PC-3 (cell line): ENCODE measurements around the gene NHS. TPM values are rescaled to one million over a fixed set of nuclear protein-coding genes. Genes with fewer than 3 reads are reported as not detected.

Source experiments
- ATAC-seq: fragments of 200-7000 bp; cut with Tn5 transposase; 2 replicates; pipeline ENCODE4 v1.9.1; 2020; ENCODE audit warnings: mild to moderate bottlenecking, moderate library complexity
- BruUV-seq: library from RNA; stranded (reverse); fragments of 400-500 nt; replicated peaks from 2 replicates; lab custom pipeline; 2021; lab: Mats Ljungman, UMichigan
- CTCF ChIA-PET: fragments of 300-600 bp; sonication (Branson Sonifier 250); formaldehyde crosslinking; loops from one replicate; lab custom pipeline; 2022; ENCODE audit warnings: antibody characterized with exemption; lab: Charles Lee
- POLR2A ChIA-PET: fragments of 300-600 bp; sonication (Branson Sonifier 250); formaldehyde crosslinking; loops from one replicate; lab custom pipeline; 2022; ENCODE audit warnings: antibody characterized with exemption; ENCODE audit not compliant: unreplicated experiment; lab: Charles Lee
- DNase-seq: peaks from one replicate; pipeline ENCODE4 v3.0.0-alpha.2; 2015
- H2AFZ ChIP-seq: fragments of 300-600 bp; sonication (generic); 2 replicates; pipeline ENCODE4 v1.6.0; 2016; ENCODE audit warnings: antibody characterized with exemption, low read length
- H3F3A ChIP-seq: fragments of 300-600 bp; sonication (generic); one replicate; pipeline ENCODE4 v1.6.0; 2017; ENCODE audit warnings: antibody characterized with exemption, low read length, control low read depth, mild to moderate bottlenecking; ENCODE audit not compliant: unreplicated experiment
- H3K27ac ChIP-seq: fragments of 300-600 bp; sonication (generic); 2 replicates; pipeline ENCODE4 v1.5.1; 2016; ENCODE audit warnings: mild to moderate bottlenecking, low read length
- H3K27me3 ChIP-seq: fragments of 300-600 bp; sonication (generic); 2 replicates; pipeline ENCODE4 v1.6.1; 2016; ENCODE audit warnings: low read length, mixed read lengths
- H3K36me3 ChIP-seq: fragments of 300-600 bp; sonication (generic); 2 replicates; pipeline ENCODE4 v1.6.1; 2016; ENCODE audit warnings: low read depth, mixed run types, low read length, mixed read lengths
- H3K4me1 ChIP-seq: fragments of 300-600 bp; sonication (generic); 2 replicates; pipeline ENCODE4 v1.5.1; 2016; ENCODE audit warnings: low read length; ENCODE audit not compliant: insufficient read depth
- H3K4me2 ChIP-seq: fragments of 300-600 bp; sonication (generic); 2 replicates; pipeline ENCODE4 v1.6.0; 2016; ENCODE audit warnings: low read length
- H3K4me3 ChIP-seq: fragments of 300-600 bp; sonication (generic); 2 replicates; pipeline ENCODE4 v1.5.1; 2016; ENCODE audit warnings: mild to moderate bottlenecking, low read length, mixed read lengths
- H3K79me2 ChIP-seq: fragments of 300-600 bp; sonication (generic); 2 replicates; pipeline ENCODE4 v1.6.1; 2017; ENCODE audit warnings: low read length, mixed read lengths
- H3K9ac ChIP-seq: fragments of 300-600 bp; sonication (generic); 2 replicates; pipeline ENCODE4 v1.6.0; 2016; ENCODE audit warnings: mild to moderate bottlenecking, low read length
- H3K9me2 ChIP-seq: fragments of 300-600 bp; sonication (generic); replicated peaks from 2 replicates; pipeline ENCODE4 v1.6.1; 2016; ENCODE audit warnings: mixed run types, low read length, mixed read lengths
- H3K9me3 ChIP-seq: fragments of 300-600 bp; sonication (generic); 2 replicates; pipeline ENCODE4 v1.6.1; 2016; ENCODE audit warnings: low read length, mixed read lengths
- H4K20me1 ChIP-seq: fragments of 300-600 bp; sonication (generic); 2 replicates; pipeline ENCODE4 v1.6.1; 2016; ENCODE audit warnings: low read length, mixed read lengths
- CTCF ChIP-seq: fragments of 300-600 bp; sonication (generic); conservative IDR thresholded peaks from 2 replicates; pipeline ENCODE4 v1.5.1; 2017; ENCODE audit warnings: antibody characterized with exemption, low read depth, mild to moderate bottlenecking, low read length
- EZH2 ChIP-seq: fragments of 300-600 bp; sonication (generic); IDR thresholded peaks from one replicate; pipeline ENCODE4 v1.6.1; 2017; ENCODE audit warnings: antibody characterized with exemption, mild to moderate bottlenecking, low read length; ENCODE audit not compliant: unreplicated experiment
- EZH2phosphoT487 ChIP-seq: fragments of 300-600 bp; sonication (generic); IDR thresholded peaks from 2 replicates; pipeline ENCODE4 v1.6.1; 2018; ENCODE audit warnings: mild to moderate bottlenecking, antibody characterized with exemption, low read length, borderline replicate concordance
- intact Hi-C: fragments of 100-400 bp; cut with micrococcal nuclease; formaldehyde crosslinking; loops from 2 replicates; pipeline ENCODE4 v1.9.0; 2023
- total RNA-seq: library from RNA; depleted of rRNA; stranded (reverse); fragments of >200 nt; gene quantifications from 2 replicates; pipeline ENCODE4 v1.2.3, GENCODE V29; 2014

Gene NHS
- total RNA-seq, 1 experiment from 2014 or later = 4.9 TPM

- ATAC-seq (no peak), DNase-seq (no peak)
- Histone ChIP-seq H3K9ac (no peak overlapping the region), H3K9me3 (no peaks in the 10 kb centered on the region), H3K4me3 (no peak overlapping the region), H3K9me2 (no peaks in the 10 kb centered on the region), H3K4me2 (no peak overlapping the region), H3K79me2 (peaks cover 7% of the 10 kb centered on the region; the same call in 1 of the 2 replicates), H3K36me3 (no peaks in the 10 kb centered on the region), H2AFZ (no peak overlapping the region), H3K27ac (no peak overlapping the region), H4K20me1 (no peaks in the 10 kb centered on the region), H3F3A (no peaks in the 10 kb centered on the region), H3K4me1 (peaks cover 19% of the 10 kb centered on the region), H3K27me3 (no peaks in the 10 kb centered on the region)
- intact Hi-C loops = no loop called here
- ChIA-PET POLR2A (no interaction called here), CTCF (no interaction called here)
- TF ChIP-seq EZH2phosphoT487 (no peak), CTCF (no peak), EZH2 (no peak)
- BruUV-seq = no TSS peak
Measured at GRCh38 chrX:17525266-17525665, 150.3 kb downstream of the NHS start.

- ChIA-PET CTCF (no interaction called here), POLR2A (no interaction called here)
- ATAC-seq = no peak
Measured at GRCh38 chrX:17525762-17526555, 151.0 kb downstream of the NHS start.

More at GRCh38 chrX:17525762-17526555, 151.0 kb downstream of the NHS start:
- no peaks in the 10 kb centered on the region for H3K9me3 ChIP-seq
- H3K4me3 ChIP-seq = no peak overlapping the region
- BruUV-seq = no TSS peak
- H3K27ac ChIP-seq = no peak overlapping the region
- peaks cover 19% of the 10 kb centered on the region for H3K4me1 ChIP-seq
- no peak for DNase-seq
- peaks cover 7% of the 10 kb centered on the region; the same call in 1 of the 2 replicates for H3K79me2 ChIP-seq
- no peaks in the 10 kb centered on the region for H3K9me2 ChIP-seq
- H3K4me2 ChIP-seq = no peak overlapping the region
- no peaks in the 10 kb centered on the region for H3K36me3 ChIP-seq
- TF ChIP-seq CTCF = no peak
- no peak for TF ChIP-seq EZH2phosphoT487
- TF ChIP-seq EZH2 = no peak
- H3F3A ChIP-seq = no peaks in the 10 kb centered on the region
- H4K20me1 ChIP-seq = no peaks in the 10 kb centered on the region
- H2AFZ ChIP-seq = no peak overlapping the region
- intact Hi-C loops = no loop called here
- H3K27me3 ChIP-seq = no peaks in the 10 kb centered on the region
- no peak overlapping the region for H3K9ac ChIP-seq
